KMS-11 (cell line): ENCODE measurements around the gene LRRC9.

Source experiments
- H2AFZ ChIP-seq: fragments of 200-600 bp; sonication (generic); 2 replicates; pipeline ENCODE4 v1.6.1; 2016; ENCODE audit warnings: antibody characterized with exemption, mixed run types, low read depth
- H3K27ac ChIP-seq: fragments of 200-600 bp; sonication (generic); 2 replicates; pipeline ENCODE4 v1.6.1; 2016; ENCODE audit warnings: mild to moderate bottlenecking, mixed run types
- H3K27me3 ChIP-seq: fragments of 200-600 bp; sonication (generic); 2 replicates; pipeline ENCODE4 v1.6.1; 2017; ENCODE audit warnings: mild to moderate bottlenecking, low read depth, mixed run types, moderate library complexity; ENCODE audit not compliant: insufficient read depth
- H3K36me3 ChIP-seq: fragments of 200-600 bp; sonication (generic); 2 replicates; pipeline ENCODE4 v1.6.1; 2017; ENCODE audit warnings: mild to moderate bottlenecking, mixed run types; ENCODE audit not compliant: insufficient read depth
- H3K4me1 ChIP-seq: fragments of 200-600 bp; sonication (generic); 2 replicates; pipeline ENCODE4 v1.6.1; 2016; ENCODE audit warnings: mild to moderate bottlenecking, low read depth, mixed run types; ENCODE audit not compliant: poor library complexity, severe bottlenecking
- H3K4me2 ChIP-seq: fragments of 200-600 bp; sonication (generic); 2 replicates; pipeline ENCODE4 v1.7.0; 2016; ENCODE audit warnings: mild to moderate bottlenecking, mixed run types
- H3K4me3 ChIP-seq: fragments of 200-600 bp; sonication (generic); IDR thresholded peaks from 2 replicates; pipeline ENCODE4 v1.6.1; 2017; ENCODE audit warnings: low read depth, low read length, mixed read lengths; ENCODE audit not compliant: insufficient read depth
- H3K79me2 ChIP-seq: fragments of 200-600 bp; sonication (generic); 2 replicates; pipeline ENCODE4 v1.6.1; 2016; ENCODE audit warnings: low read depth, mixed run types; ENCODE audit not compliant: insufficient read depth
- H3K9ac ChIP-seq: fragments of 200-600 bp; sonication (generic); 2 replicates; pipeline ENCODE4 v1.6.1; 2016; ENCODE audit warnings: mild to moderate bottlenecking, mixed run types
- H4K20me1 ChIP-seq: fragments of 200-600 bp; sonication (generic); 2 replicates; pipeline ENCODE4 v1.6.1; 2016; ENCODE audit warnings: mild to moderate bottlenecking, mixed run types; ENCODE audit not compliant: insufficient read depth
- CTCF ChIP-seq: fragments of 200-600 bp; sonication (generic); conservative IDR thresholded peaks from 2 replicates; pipeline ENCODE4 v1.6.1; 2017; ENCODE audit warnings: low read depth, mild to moderate bottlenecking, antibody characterized with exemption, low read length, moderate library complexity, mixed read lengths

The LRRC9 gene

DNA sequence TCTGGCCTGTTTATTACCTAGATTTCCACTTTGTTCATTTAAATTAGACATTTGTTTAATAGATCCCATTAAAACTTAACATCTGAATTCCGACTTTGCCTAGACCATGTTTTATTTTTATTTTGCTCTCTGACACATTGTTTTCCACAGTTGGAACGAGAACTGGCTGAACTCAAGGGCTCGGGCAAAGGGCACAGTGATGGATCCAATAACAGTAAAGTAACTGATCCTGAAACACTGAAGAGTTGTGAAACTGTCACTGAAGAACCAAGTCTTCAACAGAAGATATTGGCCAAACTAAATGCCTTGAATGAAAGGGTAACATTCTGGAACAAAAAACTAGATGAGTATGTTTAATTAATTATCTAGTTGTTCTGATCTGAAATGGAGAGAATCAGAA is 39.7 kb downstream of the LRRC9 start:
- no peak overlapping the region for H3K27ac ChIP-seq
- no peak overlapping the region for H3K4me2 ChIP-seq
- H3K27me3 ChIP-seq, result no peaks in the 10 kb centered on the region
- no peaks in the 10 kb centered on the region for H3K36me3 ChIP-seq
- H3K79me2 ChIP-seq, result no peaks in the 10 kb centered on the region
- no peak overlapping the region for H2AFZ ChIP-seq
- H3K4me3 ChIP-seq, result no peak overlapping the region
- no peak overlapping the region for H3K9ac ChIP-seq
- no peaks in the 10 kb centered on the region for H3K4me1 ChIP-seq
- no peaks in the 10 kb centered on the region for H4K20me1 ChIP-seq
- TF ChIP-seq CTCF, result no peak

GRCh38 chr14:59961518-59962062 is 41.6 kb downstream of the LRRC9 start:
- no peak overlapping the region for H2AFZ ChIP-seq
- no peaks in the 10 kb centered on the region for H3K27me3 ChIP-seq
- no peaks in the 10 kb centered on the region for H4K20me1 ChIP-seq
- no peaks in the 10 kb centered on the region for H3K4me1 ChIP-seq
- no peaks in the 10 kb centered on the region for H3K79me2 ChIP-seq
- H3K9ac ChIP-seq, result no peak overlapping the region
- no peak overlapping the region for H3K4me3 ChIP-seq
- no peak overlapping the region for H3K4me2 ChIP-seq
- no peaks in the 10 kb centered on the region for H3K36me3 ChIP-seq
- H3K27ac ChIP-seq, result no peak overlapping the region
- TF ChIP-seq CTCF, result no peak

- H3K4me2 ChIP-seq, result no peak overlapping the region
- H3K4me1 ChIP-seq, result no peaks in the 10 kb centered on the region
- H3K36me3 ChIP-seq, result no peaks in the 10 kb centered on the region
- H3K79me2 ChIP-seq, result no peaks in the 10 kb centered on the region
- TF ChIP-seq CTCF, result no peak
- no peak overlapping the region for H3K9ac ChIP-seq
- H4K20me1 ChIP-seq, result no peaks in the 10 kb centered on the region
- H3K4me3 ChIP-seq, result no peak overlapping the region
- H3K27ac ChIP-seq, result no peak overlapping the region
- H2AFZ ChIP-seq, result no peak overlapping the region
- no peaks in the 10 kb centered on the region for H3K27me3 ChIP-seq
Measured at GRCh38 chr14:59964251-59965007, 44.5 kb downstream of the LRRC9 start.

DNA sequence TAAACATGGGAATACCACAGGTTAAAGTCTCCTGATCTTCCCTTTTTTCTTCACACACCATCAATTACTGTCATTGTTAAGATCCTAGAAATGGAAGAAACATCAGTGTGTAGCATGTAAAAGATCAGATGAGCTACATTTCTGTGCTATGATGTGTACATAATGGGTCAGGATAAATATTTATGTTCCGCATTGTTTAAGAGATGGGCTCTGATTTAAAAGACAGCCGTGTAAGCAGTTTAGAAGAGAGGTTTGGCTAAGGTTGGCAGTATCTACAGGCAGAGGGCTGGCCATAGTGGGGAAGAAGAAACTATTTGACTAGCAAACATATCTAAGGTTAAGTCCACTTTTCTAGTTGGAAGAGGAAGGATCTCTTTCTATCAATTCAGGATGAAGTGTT is 49.4 kb downstream of the LRRC9 start:
- Histone ChIP-seq H3K9ac (no peak overlapping the region), H3K4me2 (no peak overlapping the region), H3K4me1 (no peaks in the 10 kb centered on the region), H3K27ac (no peak overlapping the region), H4K20me1 (no peaks in the 10 kb centered on the region), H3K4me3 (no peak overlapping the region), H3K79me2 (no peaks in the 10 kb centered on the region), H3K27me3 (no peaks in the 10 kb centered on the region), H3K36me3 (no peaks in the 10 kb centered on the region), H2AFZ (no peak overlapping the region)
- TF ChIP-seq CTCF, result no peak
